Measurements from ENCODE around the gene PKDCC. TPM values are rescaled to one million over a fixed set of nuclear protein-coding genes. Genes with fewer than 3 reads are reported as not detected.

PKDCC gene, protein sequence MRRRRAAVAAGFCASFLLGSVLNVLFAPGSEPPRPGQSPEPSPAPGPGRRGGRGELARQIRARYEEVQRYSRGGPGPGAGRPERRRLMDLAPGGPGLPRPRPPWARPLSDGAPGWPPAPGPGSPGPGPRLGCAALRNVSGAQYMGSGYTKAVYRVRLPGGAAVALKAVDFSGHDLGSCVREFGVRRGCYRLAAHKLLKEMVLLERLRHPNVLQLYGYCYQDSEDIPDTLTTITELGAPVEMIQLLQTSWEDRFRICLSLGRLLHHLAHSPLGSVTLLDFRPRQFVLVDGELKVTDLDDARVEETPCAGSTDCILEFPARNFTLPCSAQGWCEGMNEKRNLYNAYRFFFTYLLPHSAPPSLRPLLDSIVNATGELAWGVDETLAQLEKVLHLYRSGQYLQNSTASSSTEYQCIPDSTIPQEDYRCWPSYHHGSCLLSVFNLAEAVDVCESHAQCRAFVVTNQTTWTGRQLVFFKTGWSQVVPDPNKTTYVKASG
- total RNA-seq (2022; extraction: Qiagen RNA extraction; ENCODE audit: low read depth): 18.8 to 26.4 TPM (median 24.5 TPM) in 5 replicates

DNA sequence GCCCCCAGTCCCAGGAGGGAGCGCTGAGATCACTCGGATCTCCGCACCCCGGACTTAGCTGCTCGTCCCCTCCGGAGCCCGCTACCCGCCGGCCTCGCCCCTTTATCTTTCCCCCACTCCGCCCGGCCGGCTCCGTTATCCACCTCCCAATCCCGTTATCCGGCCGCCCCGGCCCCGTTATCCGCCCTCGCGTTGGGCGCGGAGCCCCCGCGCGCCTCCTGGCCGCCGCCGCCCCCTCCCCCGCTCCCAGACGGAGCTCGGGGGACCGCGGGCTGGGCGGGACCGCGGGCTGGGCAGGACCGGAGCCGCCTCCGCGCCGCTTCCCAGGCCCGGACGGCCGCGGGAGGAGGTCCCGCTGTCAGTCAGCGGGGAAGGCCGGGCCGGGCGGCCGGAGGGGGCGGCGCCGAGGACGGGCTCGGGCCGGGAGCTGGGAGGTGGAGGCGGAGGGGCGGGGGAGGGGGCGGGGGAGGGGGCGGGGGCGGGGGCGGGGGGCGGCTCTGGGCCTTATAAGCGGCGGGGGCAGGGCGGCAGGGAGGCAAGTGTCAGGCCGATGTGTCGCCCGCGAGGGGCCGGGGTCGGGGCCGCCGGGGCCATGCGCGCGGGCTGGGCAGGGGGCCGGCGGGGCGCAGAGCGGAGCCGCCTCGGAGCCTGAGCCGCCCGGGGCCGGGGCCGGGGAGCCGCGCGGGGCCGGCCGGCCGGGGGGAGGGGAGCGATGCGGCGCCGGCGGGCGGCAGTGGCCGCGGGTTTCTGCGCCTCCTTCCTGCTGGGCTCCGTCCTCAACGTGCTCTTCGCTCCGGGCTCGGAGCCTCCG lies at the start of gene PKDCC:
PKDCC (plus strand) TSS at position 534 of the 811 bp plus-strand sequence; CDS start at position 713, 179 bp downstream.

Other genes with a start within 250 kb of the PKDCC start
- 21.0 to 31.5 TPM (median 29.9 TPM) in 5 replicates for gene EML4, start 121.3 kb downstream of the PKDCC start, total RNA-seq (2022; extraction: Qiagen RNA extraction; ENCODE audit: low read depth)